ENCODE results near the gene SLC35B2.

The SLC35B2 gene

GRCh38 chr6:44286747-44287146 lies 29.4 kb upstream of the SLC35B2 start:
- no peak for DNase-seq

- DNase-seq, result no peak
These were observed 28.9 kb upstream of the SLC35B2 start for GRCh38 chr6:44286285-44286565.

- DNase-seq, result no peak
These were observed 28.4 kb upstream of the SLC35B2 start for GRCh38 chr6:44285552-44286284.

DNA sequence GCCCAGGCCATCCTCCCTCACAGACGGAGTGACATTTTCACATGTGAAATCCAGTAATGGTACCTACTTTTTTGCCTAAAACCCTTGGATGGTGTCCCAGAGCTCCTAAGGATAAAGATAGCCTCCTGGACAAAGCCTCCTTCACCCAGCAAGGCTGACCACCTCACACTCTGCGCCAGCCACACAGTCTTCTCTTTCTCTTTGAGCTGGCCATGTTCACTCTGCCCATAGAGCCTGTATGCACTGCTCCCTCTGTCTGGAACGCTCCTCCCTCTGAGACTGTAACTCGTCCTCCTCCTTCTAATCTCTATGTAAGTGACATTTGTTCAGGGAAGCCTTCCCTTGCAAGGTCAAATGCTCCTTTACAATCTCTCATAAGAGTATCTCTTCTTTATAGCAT lies 27.5 kb upstream of the SLC35B2 start:
- DNase-seq, result no peak

DNA sequence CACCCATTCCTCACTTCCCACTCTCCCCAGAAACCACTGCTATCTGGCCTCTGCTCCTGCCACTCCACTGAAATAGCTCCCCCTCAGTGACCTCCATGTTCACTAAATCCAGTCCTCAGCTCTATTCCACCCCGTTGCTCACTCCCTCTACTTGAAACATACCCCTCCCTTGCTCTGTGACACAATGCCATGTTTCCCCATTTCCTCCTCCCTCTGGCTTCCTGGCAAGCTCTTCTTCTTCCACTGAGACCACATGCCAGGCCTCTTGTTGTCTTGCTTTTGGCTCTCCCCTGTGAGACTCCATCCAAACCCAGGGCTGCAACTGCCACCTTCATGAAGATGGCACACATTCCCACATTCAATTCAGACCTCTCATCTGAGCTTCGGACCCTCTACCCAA lies 26.8 kb upstream of the SLC35B2 start:
- DNase-seq, result peak in 8 of 51 donors; percentile 5 to 36 (median 18)

DNA sequence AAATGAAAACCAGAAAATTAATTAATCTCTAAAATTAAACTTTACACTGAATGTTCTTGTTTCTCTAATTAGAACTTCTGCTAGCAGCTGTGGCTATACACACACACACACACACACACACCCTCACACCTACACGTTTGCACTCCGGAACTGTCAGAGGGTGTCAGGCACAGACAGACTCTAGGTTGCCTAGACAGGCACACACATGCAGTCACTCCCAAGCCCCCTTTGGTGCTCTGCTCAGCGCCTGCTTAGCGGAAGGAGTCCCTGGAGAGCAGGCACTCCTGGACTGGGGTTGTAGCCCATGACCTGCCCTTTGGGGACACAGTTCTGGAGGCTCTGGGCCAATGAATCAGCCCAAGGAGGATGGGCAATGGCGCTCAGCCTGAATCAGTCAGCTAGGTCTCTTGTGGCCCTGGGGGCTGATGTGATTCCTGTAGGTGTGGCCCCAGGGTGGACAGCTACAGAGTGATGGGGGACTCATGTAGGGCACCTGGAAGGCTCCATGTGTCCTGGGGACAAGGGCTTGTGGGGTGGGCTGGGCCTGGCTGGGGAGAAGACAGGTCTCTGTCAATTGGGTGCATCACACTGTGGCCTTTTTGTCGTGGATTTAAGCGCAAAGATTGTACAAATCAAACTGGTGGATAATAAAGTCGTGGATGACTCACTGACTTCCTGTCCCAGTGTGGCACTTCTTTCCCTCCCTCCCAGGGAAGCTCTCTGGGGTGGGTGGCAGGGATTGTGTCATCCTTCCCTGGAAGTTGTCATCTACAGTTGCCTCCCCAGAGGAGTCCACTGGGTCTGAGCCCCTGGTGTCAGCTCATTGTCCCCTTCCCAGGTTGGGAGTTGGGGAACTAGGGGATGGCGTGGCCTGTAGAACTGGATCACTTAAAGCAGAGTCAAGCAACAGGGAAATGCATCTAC lies 21.7 kb upstream of the SLC35B2 start:
- peak in 2 of 51 donors; percentile 55 to 62 for DNase-seq

DNA sequence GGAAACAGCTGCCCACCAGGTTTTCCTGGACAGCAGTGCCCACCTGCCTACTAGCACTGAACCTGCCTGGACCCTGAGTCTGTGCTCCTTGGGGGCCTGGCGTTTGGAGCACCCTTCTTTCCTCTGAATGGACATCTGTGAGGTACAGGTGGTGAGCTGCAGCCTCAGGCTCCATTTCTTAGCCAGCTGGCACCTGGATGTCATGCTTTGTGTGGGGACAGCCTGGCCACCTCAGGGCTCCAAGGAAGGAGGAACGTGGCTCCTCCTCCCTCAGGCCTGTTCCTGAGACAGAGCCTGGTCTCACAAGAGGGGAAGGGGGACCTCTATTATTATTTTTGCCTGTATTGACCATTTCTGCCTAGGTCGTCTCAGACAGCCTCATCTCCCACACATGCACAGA lies 21.0 kb upstream of the SLC35B2 start:
- DNase-seq, result no peak

DNA sequence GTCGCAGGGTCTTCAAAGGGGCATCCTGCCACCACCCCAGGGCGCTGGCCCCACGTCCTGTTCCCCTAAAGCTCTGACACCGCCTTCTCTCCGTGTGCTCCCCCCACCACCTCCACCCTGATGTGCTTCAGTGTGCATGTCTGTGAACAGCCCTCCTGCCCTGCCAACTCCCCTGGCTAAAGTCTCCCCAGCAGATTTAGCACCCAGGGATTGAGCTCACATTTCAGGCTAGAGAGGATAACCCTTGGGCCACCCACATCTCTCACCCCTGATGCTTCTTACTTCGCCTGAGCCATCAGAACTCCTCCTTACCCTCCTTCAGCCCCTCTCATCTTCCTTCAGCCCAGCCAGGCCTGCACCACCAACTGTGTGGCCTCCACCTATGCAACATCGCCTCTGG lies 20.4 kb upstream of the SLC35B2 start:
- DNase-seq, result no peak

DNA sequence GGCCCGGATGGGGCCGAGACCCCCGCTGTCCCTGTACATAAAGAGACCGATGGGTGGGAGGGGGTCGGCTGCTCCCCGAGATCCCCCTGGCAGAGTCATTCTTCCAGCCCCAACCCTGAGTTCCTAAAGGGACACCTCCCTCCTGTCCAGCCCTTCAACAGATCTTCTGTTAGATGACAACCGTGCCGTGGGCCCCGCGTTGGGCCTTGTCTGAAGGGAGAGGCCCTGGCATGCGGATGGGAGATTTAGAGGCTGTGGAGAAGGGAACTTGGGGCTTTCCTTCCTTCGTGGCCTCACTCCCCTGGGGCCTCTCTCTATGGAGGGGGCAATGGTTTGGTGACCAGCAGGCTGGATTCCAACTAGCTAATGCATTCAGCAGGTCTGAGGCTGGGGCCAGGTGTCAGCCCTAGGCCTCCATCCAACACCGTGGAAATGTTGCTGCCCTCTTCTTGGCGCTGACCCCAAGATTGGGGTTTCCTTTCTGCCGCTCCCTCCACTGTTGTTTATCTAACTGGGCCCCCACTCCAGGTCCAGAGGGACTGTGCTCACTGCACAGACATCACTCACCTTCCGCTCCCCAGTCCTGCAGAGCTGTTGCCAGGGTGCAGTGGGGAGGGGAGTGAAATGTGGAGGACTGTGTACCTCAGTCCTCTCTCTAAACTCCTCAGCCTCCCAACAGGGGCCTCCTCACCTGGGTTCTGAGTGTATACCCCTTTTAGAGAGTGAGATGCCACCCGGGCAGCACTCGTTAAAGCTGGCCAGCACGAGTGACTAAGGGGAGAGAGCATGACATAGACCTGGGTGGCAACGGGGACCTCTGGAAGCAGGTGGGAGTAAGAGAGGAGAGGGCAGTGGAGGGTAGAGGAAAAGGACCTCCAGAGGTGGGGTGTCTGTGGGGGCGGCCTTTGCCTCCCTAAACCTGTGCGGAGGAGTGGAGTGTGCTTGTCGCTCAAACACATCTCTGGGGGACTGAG lies 19.6 kb upstream of the SLC35B2 start:
- no peak for DNase-seq

GRCh38 chr6:44275749-44276648 lies 18.7 kb upstream of the SLC35B2 start:
- DNase-seq, result no peak

- DNase-seq, result no peak
These were observed 18.0 kb upstream of the SLC35B2 start for GRCh38 chr6:44275271-44275748.

- DNase-seq, result no peak
These were observed 16.3 kb upstream of the SLC35B2 start for GRCh38 chr6:44273617-44274016.

DNA sequence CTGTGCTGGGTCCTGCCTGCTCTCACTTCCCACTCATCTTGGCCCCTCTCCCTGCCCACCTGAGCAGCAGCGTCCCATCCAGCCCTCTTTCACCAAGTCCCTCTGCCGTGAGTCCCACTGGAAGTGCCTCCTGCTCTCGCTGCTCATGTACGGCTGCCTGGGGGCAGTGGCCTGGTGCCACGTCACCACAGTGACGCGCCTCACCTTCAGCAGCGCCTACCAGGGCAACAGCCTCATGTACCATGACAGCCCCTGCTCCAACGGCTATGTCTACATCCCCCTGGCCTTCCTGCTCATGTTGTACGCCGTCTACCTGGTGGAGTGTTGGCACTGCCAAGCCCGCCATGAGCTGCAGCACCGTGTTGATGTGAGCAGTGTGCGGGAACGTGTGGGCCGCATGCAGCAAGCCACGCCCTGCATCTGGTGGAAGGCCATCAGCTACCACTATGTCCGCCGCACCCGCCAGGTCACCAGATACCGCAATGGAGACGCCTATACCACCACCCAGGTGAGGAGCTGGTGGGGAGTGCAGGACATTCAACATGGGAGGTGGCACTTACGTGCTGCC lies 15.8 kb upstream of the SLC35B2 start:
- DNase-seq, result no peak

DNA sequence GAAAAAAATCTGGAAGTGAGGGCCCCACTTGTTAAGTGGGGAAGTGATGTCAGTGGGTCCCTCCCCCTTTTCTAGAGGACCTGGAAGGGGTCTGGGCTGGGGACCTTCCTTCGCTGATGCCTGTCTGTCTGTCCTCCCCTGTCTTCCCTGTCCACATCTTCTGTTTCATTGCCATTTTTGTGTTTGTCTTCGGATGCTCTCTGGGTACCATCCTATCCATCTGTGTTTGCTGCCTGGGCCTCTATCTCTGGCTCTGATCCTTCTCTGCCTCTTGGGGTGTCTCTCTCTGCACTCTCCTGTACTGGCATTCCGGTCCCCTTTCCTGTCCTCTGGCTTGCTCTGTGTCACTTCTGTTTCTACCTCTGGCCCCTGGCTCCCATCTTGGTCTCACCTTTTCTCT lies 15.2 kb upstream of the SLC35B2 start:
- DNase-seq, result no peak

DNA sequence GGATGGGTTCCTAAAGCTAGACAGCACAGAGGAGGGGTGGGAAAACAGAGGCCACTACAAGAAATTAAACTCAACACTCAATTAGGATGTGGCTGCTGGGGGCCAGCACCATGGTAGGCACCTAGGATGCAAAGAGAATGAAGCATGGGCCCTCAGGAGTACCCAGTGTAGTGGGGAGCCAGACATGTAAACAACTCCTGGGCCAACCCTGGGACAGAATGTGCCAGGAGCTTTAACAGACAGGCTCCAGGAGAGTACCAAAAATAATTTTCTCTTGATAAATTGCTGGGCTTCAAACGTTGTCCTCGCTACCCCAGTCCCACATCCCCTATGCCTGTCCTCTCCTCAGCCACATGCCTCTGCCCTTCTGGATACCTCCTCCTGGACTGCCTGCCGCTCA lies 14.6 kb upstream of the SLC35B2 start:
- no peak for DNase-seq

DNA sequence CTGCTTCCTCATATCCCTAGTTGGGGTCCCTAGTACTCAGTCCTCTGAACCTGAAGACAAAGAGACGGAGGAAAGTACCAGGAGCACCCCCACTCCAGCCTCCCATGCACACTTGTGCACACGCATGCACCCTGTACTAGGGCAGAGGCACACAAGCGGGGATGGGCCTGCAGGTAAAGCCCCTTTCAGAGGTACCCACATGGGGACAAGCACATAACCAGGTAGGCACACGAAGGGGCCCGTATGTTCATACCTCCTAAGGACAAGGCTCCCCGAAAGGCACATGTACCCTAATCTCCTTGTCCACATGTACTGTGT lies 14.0 kb upstream of the SLC35B2 start:
- no peak for DNase-seq

GRCh38 chr6:44270526-44271405 lies 13.4 kb upstream of the SLC35B2 start:
- DNase-seq, result peak in 6 of 51 donors; percentile 18 to 48 (median 29)

GRCh38 chr6:44269921-44270525 lies 12.7 kb upstream of the SLC35B2 start, which contains the start of gene TMEM151B:
Gene TMEM151B, plus strand, starts transcription at chr6:44270450. Its CDS starts 293 bp downstream, at chr6:44270743.
- DNase-seq, result peak in 21 of 51 donors; percentile 8 to 52 (median 32)
